OCI-LY7 (cell line): ENCODE data around the gene VSIG8. TPM values are rescaled to one million over a fixed set of nuclear protein-coding genes. Genes with fewer than 3 reads are reported as not detected.

Experiments used
- BruUV-seq: library from RNA; stranded (reverse); fragments of 400-500 nt; replicated peaks from 2 replicates; lab custom pipeline; 2021; lab: Mats Ljungman, UMichigan
- CTCF ChIA-PET: fragments of 300-600 bp; sonication (Branson Sonifier 250); formaldehyde crosslinking; loops from one replicate; lab custom pipeline; 2022; ENCODE audit warnings: antibody characterized with exemption; ENCODE audit not compliant: unreplicated experiment; lab: Charles Lee
- POLR2A ChIA-PET: fragments of 300-600 bp; sonication (Branson Sonifier 250); formaldehyde crosslinking; loops from one replicate; lab custom pipeline; 2022; ENCODE audit warnings: antibody characterized with exemption; lab: Charles Lee
- DNase-seq: peaks from one replicate; pipeline ENCODE4 v3.0.0-alpha.2; 2015; ENCODE audit warnings: low spot score
- H2AFZ ChIP-seq: fragments of 200-600 bp; sonication (generic), shearing (Covaris generic); 2 replicates; pipeline ENCODE4 v1.6.1; 2014; ENCODE audit warnings: mild to moderate bottlenecking, antibody characterized with exemption, low read length, moderate library complexity
- H3K27ac ChIP-seq: fragments of 200-600 bp; sonication (generic); 2 replicates; pipeline ENCODE4 v1.5.1; 2014; ENCODE audit warnings: mixed run types, low read depth, mild to moderate bottlenecking, moderate library complexity, low read length, inconsistent platforms; ENCODE audit not compliant: poor library complexity, severe bottlenecking
- H3K36me3 ChIP-seq: fragments of 200-600 bp; sonication (generic); 2 replicates; pipeline ENCODE4 v1.6.1; 2014; ENCODE audit warnings: mild to moderate bottlenecking, antibody characterized with exemption, low read length, moderate library complexity, mixed read lengths; ENCODE audit not compliant: insufficient read depth
- H3K4me1 ChIP-seq: fragments of 200-600 bp; sonication (generic); 2 replicates; pipeline ENCODE4 v1.5.1; 2014; ENCODE audit warnings: mild to moderate bottlenecking, low read length; ENCODE audit not compliant: insufficient read depth, poor library complexity, severe bottlenecking
- H3K4me2 ChIP-seq: fragments of 200-600 bp; sonication (generic); 2 replicates; pipeline ENCODE4 v1.6.1; 2014; ENCODE audit warnings: mild to moderate bottlenecking, low read length
- H3K4me3 ChIP-seq: fragments of 200-600 bp; sonication (generic); 2 replicates; pipeline ENCODE4 v1.5.1; 2014; ENCODE audit warnings: mild to moderate bottlenecking, low read depth, low read length; ENCODE audit not compliant: poor library complexity, severe bottlenecking
- H3K79me2 ChIP-seq: fragments of 200-600 bp; sonication (generic); 2 replicates; pipeline ENCODE4 v1.6.1; 2016; ENCODE audit warnings: low read depth, mild to moderate bottlenecking, low read length, moderate library complexity, mixed read lengths; ENCODE audit not compliant: insufficient read depth
- H3K9me2 ChIP-seq: fragments of 200-600 bp; sonication (generic); 2 replicates; pipeline ENCODE4 v1.6.1; 2016; ENCODE audit warnings: mild to moderate bottlenecking, low read length, mixed read lengths; ENCODE audit not compliant: insufficient read depth
- H3K9me3 ChIP-seq: fragments of 200-600 bp; sonication (generic); 2 replicates; pipeline ENCODE4 v1.6.1; 2014; ENCODE audit warnings: mild to moderate bottlenecking, mixed run types, low read length, mixed read lengths
- H4K20me1 ChIP-seq: fragments of 200-600 bp; sonication (generic); 2 replicates; pipeline ENCODE4 v1.6.1; 2014; ENCODE audit warnings: mild to moderate bottlenecking, antibody characterized with exemption, low read length, moderate library complexity, mixed read lengths; ENCODE audit not compliant: insufficient read depth
- EZH2phosphoT487 ChIP-seq: fragments of 200-600 bp; sonication (generic); IDR thresholded peaks from 2 replicates; pipeline ENCODE4 v1.6.1; 2018; ENCODE audit warnings: low read depth, borderline replicate concordance, mild to moderate bottlenecking, mixed run types, antibody characterized with exemption, low read length, moderate library complexity, mixed read lengths
- intact Hi-C: fragments of 100-400 bp; cut with micrococcal nuclease; formaldehyde crosslinking; loops from one replicate; pipeline ENCODE4 v1.10.0; 2022; ENCODE audit not compliant: unreplicated experiment
- total RNA-seq, 2 experiments: library from RNA; depleted of rRNA in 1 of 2; stranded (reverse); fragments of >200 nt in 1 of 2; shearing (Covaris generic) in 1 of 2; gene quantifications; 2 replicates each; pipeline ENCODE4 v1.2.3, GENCODE V29; 2014 to 2022
- TF ChIP-seq, protein P1 (sequence below): fragments of 200-600 bp; sonication (generic); conservative IDR thresholded peaks from 2 replicates; pipeline ENCODE4 v1.5.1; 2014; ENCODE audit warnings: mild to moderate bottlenecking, antibody characterized with exemption, low read length, moderate library complexity, mixed read lengths

The VSIG8 gene
- total RNA-seq, 2 experiments from 2014 or later, result not detected

DNA sequence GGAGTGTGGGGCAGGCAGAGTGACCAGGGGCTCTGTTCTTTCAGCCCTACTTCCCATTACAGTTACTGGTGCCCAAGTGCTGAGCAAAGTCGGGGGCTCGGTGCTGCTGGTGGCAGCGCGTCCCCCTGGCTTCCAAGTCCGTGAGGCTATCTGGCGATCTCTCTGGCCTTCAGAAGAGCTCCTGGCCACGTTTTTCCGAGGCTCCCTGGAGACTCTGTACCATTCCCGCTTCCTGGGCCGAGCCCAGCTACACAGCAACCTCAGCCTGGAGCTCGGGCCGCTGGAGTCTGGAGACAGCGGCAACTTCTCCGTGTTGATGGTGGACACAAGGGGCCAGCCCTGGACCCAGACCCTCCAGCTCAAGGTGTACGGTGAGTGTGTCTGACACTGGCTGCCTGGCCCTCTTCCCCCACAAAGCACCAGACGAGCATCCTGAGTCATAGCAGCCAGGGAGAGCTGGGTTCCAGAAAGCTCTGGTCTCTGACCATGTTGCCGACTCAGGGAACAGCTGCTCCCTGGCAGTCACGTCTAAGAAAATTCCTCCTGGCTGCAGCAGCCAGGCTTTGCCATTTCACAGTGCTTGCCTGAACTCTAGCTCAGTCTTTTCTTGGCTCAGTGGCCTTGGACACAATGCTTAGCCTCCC, 32.5 kb downstream of the VSIG8 start:
- Histone ChIP-seq H3K79me2 (no peaks in the 10 kb centered on the region), H3K9me3 (no peaks in the 10 kb centered on the region), H3K9me2 (no peaks in the 10 kb centered on the region), H3K27ac (no peak overlapping the region), H3K4me2 (no peak overlapping the region), H3K4me3 (no peak overlapping the region), H3K36me3 (no peaks in the 10 kb centered on the region), H3K4me1 (no peaks in the 10 kb centered on the region), H4K20me1 (no peaks in the 10 kb centered on the region), H2AFZ (no peak overlapping the region)
- BruUV-seq, result no TSS peak
- POLR2A ChIA-PET, result no interaction called here
- no peak for DNase-seq
- TF ChIP-seq EZH2phosphoT487, result no peak
- TF ChIP-seq, protein P1, sequence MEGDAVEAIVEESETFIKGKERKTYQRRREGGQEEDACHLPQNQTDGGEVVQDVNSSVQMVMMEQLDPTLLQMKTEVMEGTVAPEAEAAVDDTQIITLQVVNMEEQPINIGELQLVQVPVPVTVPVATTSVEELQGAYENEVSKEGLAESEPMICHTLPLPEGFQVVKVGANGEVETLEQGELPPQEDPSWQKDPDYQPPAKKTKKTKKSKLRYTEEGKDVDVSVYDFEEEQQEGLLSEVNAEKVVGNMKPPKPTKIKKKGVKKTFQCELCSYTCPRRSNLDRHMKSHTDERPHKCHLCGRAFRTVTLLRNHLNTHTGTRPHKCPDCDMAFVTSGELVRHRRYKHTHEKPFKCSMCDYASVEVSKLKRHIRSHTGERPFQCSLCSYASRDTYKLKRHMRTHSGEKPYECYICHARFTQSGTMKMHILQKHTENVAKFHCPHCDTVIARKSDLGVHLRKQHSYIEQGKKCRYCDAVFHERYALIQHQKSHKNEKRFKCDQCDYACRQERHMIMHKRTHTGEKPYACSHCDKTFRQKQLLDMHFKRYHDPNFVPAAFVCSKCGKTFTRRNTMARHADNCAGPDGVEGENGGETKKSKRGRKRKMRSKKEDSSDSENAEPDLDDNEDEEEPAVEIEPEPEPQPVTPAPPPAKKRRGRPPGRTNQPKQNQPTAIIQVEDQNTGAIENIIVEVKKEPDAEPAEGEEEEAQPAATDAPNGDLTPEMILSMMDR, result no peak
- CTCF ChIA-PET, result no interaction called here
- intact Hi-C loops, result no loop called here

- ChIA-PET CTCF (no interaction called here), POLR2A (no interaction called here)
- Histone ChIP-seq H3K79me2 (no peaks in the 10 kb centered on the region), H3K9me3 (no peaks in the 10 kb centered on the region), H3K4me1 (no peaks in the 10 kb centered on the region), H2AFZ (no peak overlapping the region), H4K20me1 (no peaks in the 10 kb centered on the region), H3K4me2 (no peak overlapping the region), H3K27ac (no peak overlapping the region), H3K36me3 (no peaks in the 10 kb centered on the region), H3K4me3 (no peak overlapping the region), H3K9me2 (no peaks in the 10 kb centered on the region)
- intact Hi-C loops, result no loop called here
- TF ChIP-seq, protein P1, result peak; percentile 55; the same call in 1 of the 2 replicates
- no peak for TF ChIP-seq EZH2phosphoT487
- DNase-seq, result peak; percentile 29
- no TSS peak for BruUV-seq
These were observed 33.2 kb downstream of the VSIG8 start for GRCh38 chr1:159829273-159829634.

GRCh38 chr1:159828581-159829272, 33.7 kb downstream of the VSIG8 start:
- Histone ChIP-seq H3K4me2 (no peak overlapping the region), H2AFZ (no peak overlapping the region), H3K9me3 (no peaks in the 10 kb centered on the region), H3K4me1 (no peaks in the 10 kb centered on the region), H3K36me3 (no peaks in the 10 kb centered on the region), H3K4me3 (no peak overlapping the region), H3K27ac (no peak overlapping the region), H3K79me2 (no peaks in the 10 kb centered on the region), H4K20me1 (no peaks in the 10 kb centered on the region), H3K9me2 (no peaks in the 10 kb centered on the region)
- no TSS peak for BruUV-seq
- intact Hi-C loops, result no loop called here
- no peak for DNase-seq
- POLR2A ChIA-PET, result interaction anchor here (0.6 kb wide), 1 partner anchor 311 kb away, joined by 5 read pairs; no protein-coding TSS in a partner anchor
- no peak for TF ChIP-seq EZH2phosphoT487
- TF ChIP-seq, protein P1, result no peak
- CTCF ChIA-PET, result no interaction called here
